GM10266 (cell line): ENCODE results near the gene CFDP1.

Experiments
- DNase-seq: peaks from one replicate; pipeline ENCODE4 v3.0.0; 2012; ENCODE audit errors: extremely low spot score
- TF ChIP-seq, protein P1 (sequence below): IDR thresholded peaks from 2 replicates; pipeline ENCODE4 v1.5.1; 2012; ENCODE audit warnings: mild to moderate bottlenecking, low read depth; ENCODE audit not compliant: control insufficient read depth, insufficient read depth; ENCODE audit errors: missing control alignments

Gene CFDP1

GRCh38 chr16:75244844-75245758 is 188.2 kb downstream of the CFDP1 start:
- TF ChIP-seq, protein P1, sequence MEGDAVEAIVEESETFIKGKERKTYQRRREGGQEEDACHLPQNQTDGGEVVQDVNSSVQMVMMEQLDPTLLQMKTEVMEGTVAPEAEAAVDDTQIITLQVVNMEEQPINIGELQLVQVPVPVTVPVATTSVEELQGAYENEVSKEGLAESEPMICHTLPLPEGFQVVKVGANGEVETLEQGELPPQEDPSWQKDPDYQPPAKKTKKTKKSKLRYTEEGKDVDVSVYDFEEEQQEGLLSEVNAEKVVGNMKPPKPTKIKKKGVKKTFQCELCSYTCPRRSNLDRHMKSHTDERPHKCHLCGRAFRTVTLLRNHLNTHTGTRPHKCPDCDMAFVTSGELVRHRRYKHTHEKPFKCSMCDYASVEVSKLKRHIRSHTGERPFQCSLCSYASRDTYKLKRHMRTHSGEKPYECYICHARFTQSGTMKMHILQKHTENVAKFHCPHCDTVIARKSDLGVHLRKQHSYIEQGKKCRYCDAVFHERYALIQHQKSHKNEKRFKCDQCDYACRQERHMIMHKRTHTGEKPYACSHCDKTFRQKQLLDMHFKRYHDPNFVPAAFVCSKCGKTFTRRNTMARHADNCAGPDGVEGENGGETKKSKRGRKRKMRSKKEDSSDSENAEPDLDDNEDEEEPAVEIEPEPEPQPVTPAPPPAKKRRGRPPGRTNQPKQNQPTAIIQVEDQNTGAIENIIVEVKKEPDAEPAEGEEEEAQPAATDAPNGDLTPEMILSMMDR = no peak
- no peak for DNase-seq

GRCh38 chr16:75244225-75244809 is 189.0 kb downstream of the CFDP1 start:
- TF ChIP-seq, protein P1 = no peak
- DNase-seq = no peak
